Peyer's patch (tissue), 4 donors: ENCODE results near the gene CFHR3. TPM values are rescaled to one million over a fixed set of nuclear protein-coding genes. Genes with fewer than 3 reads are reported as not detected.
A peak's percentile ranks its signal among the peaks of the same experiment; 100 is the strongest.

ENCODE experiments used
- DNase-seq, 3 donors: peaks; one replicate each; pipeline ENCODE4 v3.0.0-alpha.2; 2017 to 2019
- H3K27ac ChIP-seq, 4 donors: fragments of 200-600 bp; sonication (generic); one replicate each; pipeline ENCODE4 v1.5.1; 2016 to 2019
- H3K27me3 ChIP-seq, 2 donors: fragments of 200-600 bp; sonication (generic); one replicate each; pipeline ENCODE4 v1.5.1; 2019
- H3K36me3 ChIP-seq, 3 donors: fragments of 200-600 bp; sonication (generic); one replicate each; pipeline ENCODE4 v1.5.1; 2016 to 2019
- H3K4me1 ChIP-seq, 4 donors: fragments of 200-600 bp; sonication (generic); one replicate each; pipeline ENCODE4 v1.5.1; 2016 to 2019
- H3K4me3 ChIP-seq, 4 donors: fragments of 200-600 bp; sonication (generic); 1 replicate in 3 of 4; 2 replicates in 1 of 4; pipeline ENCODE4 v1.5.1; 2016 to 2019; ENCODE audit warnings: mild to moderate bottlenecking in 1 of 4
- H3K9me3 ChIP-seq, 4 donors: fragments of 200-600 bp; sonication (generic); one replicate each; pipeline ENCODE4 v1.5.1; 2016 to 2019; ENCODE audit warnings: mild to moderate bottlenecking in 1 of 4
- CTCF ChIP-seq, 6 experiments: fragments of 450-650 bp in 4 of 6; fragments of 200-600 bp in 2 of 6; sonication (generic) in 1 of 6; IDR thresholded peaks; one replicate each; pipeline ENCODE4 v1.5.1; 2017 to 2019; ENCODE audit warnings: antibody characterized with exemption in 6 of 6, mild to moderate bottlenecking in 3 of 6, moderate library complexity in 1 of 6
- POLR2A ChIP-seq, 2 donors: fragments of 450-650 bp; IDR thresholded peaks; one replicate each; pipeline ENCODE4 v1.5.1; 2017; ENCODE audit warnings: antibody characterized with exemption in 2 of 2, mild to moderate bottlenecking in 2 of 2, moderate library complexity in 2 of 2
- total RNA-seq, 4 donors: library from RNA; depleted of rRNA; stranded (reverse); fragments of >200 nt; gene quantifications; one replicate each; pipeline ENCODE4 v1.1.0, GENCODE V29; 2016

Gene CFHR3
- total RNA-seq: not detected

- Histone ChIP-seq H3K36me3 (no peaks in the 10 kb centered on the region), H3K9me3 (no peaks in the 10 kb centered on the region), H3K27me3 (no peaks in the 10 kb centered on the region), H3K4me1 (no peaks in the 10 kb centered on the region), H3K4me3 (peak within 1 kb of the TSS in 1 of 4 donors; percentile 14), H3K27ac (no peak within 1 kb of the TSS)
- TF ChIP-seq CTCF (IDR thresholded peaks at IDR 0.05) (no peak), POLR2A (IDR thresholded peaks at IDR 0.05) (no peak)
- no peak for DNase-seq
Measured at GRCh38 chr1:196774603-196775002, at the start of gene CFHR3. CFHR3 (plus strand) TSS chr1:196774840; CDS start chr1:196774887, 47 bp downstream.

- Histone ChIP-seq H3K27ac (no peak overlapping the region), H3K4me1 (no peaks in the 10 kb centered on the region), H3K27me3 (no peaks in the 10 kb centered on the region), H3K9me3 (no peaks in the 10 kb centered on the region), H3K36me3 (no peaks in the 10 kb centered on the region), H3K4me3 (no peak overlapping the region)
- no peak for TF ChIP-seq CTCF (IDR thresholded peaks at IDR 0.05)
- TF ChIP-seq POLR2A (IDR thresholded peaks at IDR 0.05): no peak
- no peak for DNase-seq
Measured at GRCh38 chr1:196732526-196732925, 42.1 kb upstream of the CFHR3 start.

- Histone ChIP-seq H3K27ac (no peak overlapping the region), H3K4me1 (no peaks in the 10 kb centered on the region), H3K36me3 (no peaks in the 10 kb centered on the region), H3K27me3 (no peaks in the 10 kb centered on the region), H3K9me3 (no peaks in the 10 kb centered on the region), H3K4me3 (no peak overlapping the region)
- no peak for DNase-seq
- no peak for TF ChIP-seq CTCF (IDR thresholded peaks at IDR 0.05)
- no peak for TF ChIP-seq POLR2A (IDR thresholded peaks at IDR 0.05)
Measured at GRCh38 chr1:196733091-196733970, 41.3 kb upstream of the CFHR3 start.

GRCh38 chr1:196734006-196734405 is 40.6 kb upstream of the CFHR3 start:
- Histone ChIP-seq H3K36me3 (no peaks in the 10 kb centered on the region), H3K27me3 (no peaks in the 10 kb centered on the region), H3K4me1 (no peaks in the 10 kb centered on the region), H3K9me3 (no peaks in the 10 kb centered on the region), H3K4me3 (no peak overlapping the region), H3K27ac (no peak overlapping the region)
- TF ChIP-seq POLR2A (IDR thresholded peaks at IDR 0.05): no peak
- no peak for TF ChIP-seq CTCF (IDR thresholded peaks at IDR 0.05)
- DNase-seq: no peak

GRCh38 chr1:196734460-196734859 is 40.2 kb upstream of the CFHR3 start:
- H3K4me3 ChIP-seq: no peak overlapping the region
- DNase-seq: no peak
- no peaks in the 10 kb centered on the region for H3K9me3 ChIP-seq
- no peaks in the 10 kb centered on the region for H3K4me1 ChIP-seq
- no peaks in the 10 kb centered on the region for H3K36me3 ChIP-seq
- no peak for TF ChIP-seq CTCF (IDR thresholded peaks at IDR 0.05)
- TF ChIP-seq POLR2A (IDR thresholded peaks at IDR 0.05): no peak
- H3K27ac ChIP-seq: no peak overlapping the region
- no peaks in the 10 kb centered on the region for H3K27me3 ChIP-seq
